Effector CD8-positive, alpha-beta T cell (primary cell): ENCODE results near the gene HCRTR2.
"Not testable (repeated sequence)": the region's sequence is repeated elsewhere in the genome, so short reads cannot be mapped to it uniquely, and the experiment has no call there.

Experiments used
- DNase-seq: peaks from one replicate; lab custom pipeline; 2025; lab: John Stamatoyannopoulos, UW
- total RNA-seq, 4 experiments: gene quantifications; one replicate each; lab custom pipeline; 2026; lab: John Stamatoyannopoulos, UW

The HCRTR2 gene
- total RNA-seq = 0 reads per million in 4 experiments

DNA sequence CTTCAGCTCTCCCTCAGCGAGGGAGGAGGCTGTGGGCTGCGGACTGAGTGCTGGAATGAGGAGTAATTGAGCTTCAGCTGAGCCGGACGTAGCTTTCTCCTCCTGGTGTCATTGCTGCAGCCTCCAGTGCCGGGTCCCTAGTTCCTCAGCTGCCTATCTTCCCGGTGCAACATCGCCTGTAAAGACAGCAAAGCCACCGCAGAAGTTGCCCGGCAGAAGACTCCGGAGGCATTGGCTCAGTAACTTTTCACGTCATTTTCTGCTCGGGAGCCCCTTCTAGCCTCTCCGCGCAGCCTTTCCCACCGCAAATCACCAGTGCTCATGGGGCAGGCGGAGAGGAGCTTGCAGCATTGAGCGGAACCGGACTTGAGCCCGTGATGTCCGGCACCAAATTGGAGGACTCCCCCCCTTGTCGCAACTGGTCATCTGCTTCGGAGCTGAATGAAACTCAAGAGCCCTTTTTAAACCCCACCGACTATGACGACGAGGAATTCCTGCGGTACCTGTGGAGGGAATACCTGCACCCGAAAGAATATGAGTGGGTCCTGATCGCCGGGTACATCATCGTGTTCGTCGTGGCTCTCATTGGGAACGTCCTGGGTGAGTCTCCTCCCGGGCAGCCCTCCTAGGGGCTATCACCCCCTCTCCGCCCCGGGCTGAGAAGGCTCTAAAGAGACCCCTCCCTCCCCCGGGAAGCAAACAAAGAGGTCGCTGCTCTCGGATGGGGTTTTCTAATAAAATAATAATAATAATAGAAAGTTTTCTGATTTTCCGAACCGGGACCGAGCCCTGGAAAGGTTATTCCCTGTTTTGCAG lies at the start of gene HCRTR2:
TSS of gene HCRTR2 (plus strand) at position 305 of the 816 bp plus-strand sequence. CDS start at position 378, 73 bp downstream.
- no peak for DNase-seq

DNA sequence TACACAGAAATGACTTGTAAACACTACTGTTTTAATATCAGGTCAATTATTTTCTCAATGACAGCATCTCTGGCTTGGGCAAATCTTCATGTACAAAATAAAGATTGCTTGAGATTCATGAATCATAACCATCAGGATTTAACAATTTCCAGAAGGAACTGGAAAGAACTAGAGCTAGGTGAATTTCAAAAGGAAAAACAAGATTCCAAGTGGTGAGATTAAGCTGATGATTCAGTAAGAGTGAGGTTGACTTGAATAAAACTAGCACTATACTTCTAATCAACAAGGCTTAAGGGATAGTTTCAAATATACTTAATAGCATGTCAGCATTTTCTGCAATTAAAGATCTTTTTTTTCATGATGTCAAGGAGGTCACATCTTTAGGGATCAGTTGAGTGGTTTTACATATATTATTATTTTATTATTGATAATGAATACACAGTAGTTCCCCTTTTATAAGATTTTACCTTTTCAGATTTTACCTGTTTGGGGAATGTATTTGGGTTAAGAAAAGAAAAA lies 43.5 kb upstream of the HCRTR2 start:
- no peak for DNase-seq

DNA sequence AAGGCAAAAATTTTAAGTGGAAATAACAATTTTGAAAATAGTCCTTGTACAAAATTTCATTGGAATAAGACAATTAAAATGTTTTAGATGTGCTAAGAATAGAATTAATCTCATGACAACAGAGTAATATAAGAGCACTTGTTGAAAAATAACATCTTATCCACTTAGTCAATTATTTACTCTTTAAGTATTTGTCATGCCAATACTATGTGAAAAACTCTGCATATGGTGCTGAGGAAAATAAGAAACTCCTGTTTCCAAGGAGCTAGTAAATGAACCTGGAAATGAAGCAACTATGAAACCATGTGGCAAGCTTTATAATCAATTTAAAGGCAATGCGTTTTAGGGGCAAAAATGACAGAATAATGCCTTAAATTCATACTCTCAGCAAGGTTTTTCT lies 42.7 kb upstream of the HCRTR2 start:
- no peak for DNase-seq

GRCh38 chr6:55136916-55137315 lies 37.4 kb upstream of the HCRTR2 start:
- DNase-seq = no peak

DNA sequence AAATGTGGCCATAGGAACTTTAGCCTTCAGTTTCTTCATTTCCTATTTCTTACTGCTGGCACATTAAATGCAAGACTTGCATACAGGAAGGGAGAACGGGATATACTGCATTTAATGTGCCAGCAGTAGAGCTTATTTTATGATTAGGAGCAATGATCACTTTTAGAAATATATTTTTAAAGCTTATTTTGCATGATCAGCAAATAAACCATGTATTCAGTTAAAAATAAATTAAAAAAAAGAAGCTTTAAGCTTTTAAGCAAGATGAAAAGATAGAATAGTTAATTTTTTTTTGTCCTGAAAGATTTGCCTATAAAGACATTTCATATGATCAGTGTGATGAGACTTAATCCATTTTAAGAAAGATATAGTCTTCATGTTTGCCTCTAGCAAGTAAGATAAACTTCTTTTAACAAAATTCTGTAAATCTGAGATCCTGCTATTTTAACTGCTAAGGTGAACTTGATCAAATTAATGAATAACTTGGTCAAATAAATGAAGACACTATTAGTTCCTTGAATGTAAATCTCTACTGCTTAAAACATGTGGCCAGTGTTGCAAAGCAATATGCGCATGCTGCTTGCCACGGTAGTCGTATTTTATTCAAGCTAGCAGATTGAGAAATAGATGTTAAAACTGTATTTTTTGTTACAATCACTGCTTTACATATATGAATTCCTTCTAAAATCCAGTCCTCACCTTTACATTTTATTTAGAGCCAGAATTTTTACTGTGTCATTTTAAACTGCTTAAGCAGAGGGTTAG lies 36.2 kb upstream of the HCRTR2 start:
- no peak for DNase-seq

GRCh38 chr6:55141611-55142010 lies 32.7 kb upstream of the HCRTR2 start:
- DNase-seq = no peak

- no peak for DNase-seq
Measured at GRCh38 chr6:55142610-55143009, 31.7 kb upstream of the HCRTR2 start.

- DNase-seq = no peak
Measured at GRCh38 chr6:55153284-55153683, 21.0 kb upstream of the HCRTR2 start.

DNA sequence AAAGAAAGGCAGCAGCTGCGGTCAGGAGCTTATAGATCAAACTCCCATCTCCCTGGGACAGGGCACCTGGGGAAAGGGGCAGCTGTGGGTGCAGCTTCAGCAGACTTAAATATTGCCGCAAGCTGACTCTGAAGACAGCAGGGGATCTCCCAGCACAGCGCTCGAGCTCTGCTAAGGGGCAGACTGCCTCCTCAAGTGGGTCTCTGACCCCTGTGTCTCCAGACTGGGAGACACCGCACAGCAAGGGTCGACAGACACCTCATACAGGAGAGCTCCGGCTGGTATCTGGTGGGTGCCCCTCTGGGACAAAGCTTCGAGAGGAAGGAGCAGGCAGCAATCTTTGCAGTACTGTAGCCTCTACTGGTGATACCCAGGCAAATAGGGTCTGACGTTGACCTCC lies 15.5 kb upstream of the HCRTR2 start:
- DNase-seq = not testable (repeated sequence)

- no peak for DNase-seq
Measured at GRCh38 chr6:55167860-55168259, 6.5 kb upstream of the HCRTR2 start.

- no peak for DNase-seq
Measured at GRCh38 chr6:55175078-55176049, 1.0 kb downstream of the HCRTR2 start.

- DNase-seq = no peak
Measured at GRCh38 chr6:55176958-55177357, 2.6 kb downstream of the HCRTR2 start.

DNA sequence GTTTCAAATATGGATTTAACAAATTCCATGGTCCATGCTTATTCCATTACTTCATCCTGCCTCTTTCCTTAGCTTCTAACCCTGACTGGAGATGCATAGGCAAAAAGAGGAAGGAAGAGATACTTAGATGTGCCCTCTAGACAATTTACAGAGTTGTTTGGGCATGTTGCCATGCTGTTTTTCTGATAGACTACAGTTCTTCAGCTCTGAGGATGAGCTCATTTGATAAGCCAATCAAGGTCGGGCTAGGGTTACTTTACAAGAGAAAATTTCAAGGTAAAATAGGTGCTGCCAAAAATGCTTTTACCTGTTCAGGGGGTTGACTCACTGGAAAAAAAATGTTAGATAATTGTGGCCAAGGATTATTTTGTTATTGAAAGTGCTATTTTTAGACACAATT lies 5.9 kb downstream of the HCRTR2 start:
- DNase-seq = no peak

GRCh38 chr6:55182016-55182650 lies 7.8 kb downstream of the HCRTR2 start:
- no peak for DNase-seq

- DNase-seq = no peak
Measured at GRCh38 chr6:55184782-55185530, 10.6 kb downstream of the HCRTR2 start.

GRCh38 chr6:55198715-55199114 lies 24.4 kb downstream of the HCRTR2 start:
- DNase-seq = no peak

- no peak for DNase-seq
Measured at GRCh38 chr6:55199239-55199638, 24.9 kb downstream of the HCRTR2 start.

DNA sequence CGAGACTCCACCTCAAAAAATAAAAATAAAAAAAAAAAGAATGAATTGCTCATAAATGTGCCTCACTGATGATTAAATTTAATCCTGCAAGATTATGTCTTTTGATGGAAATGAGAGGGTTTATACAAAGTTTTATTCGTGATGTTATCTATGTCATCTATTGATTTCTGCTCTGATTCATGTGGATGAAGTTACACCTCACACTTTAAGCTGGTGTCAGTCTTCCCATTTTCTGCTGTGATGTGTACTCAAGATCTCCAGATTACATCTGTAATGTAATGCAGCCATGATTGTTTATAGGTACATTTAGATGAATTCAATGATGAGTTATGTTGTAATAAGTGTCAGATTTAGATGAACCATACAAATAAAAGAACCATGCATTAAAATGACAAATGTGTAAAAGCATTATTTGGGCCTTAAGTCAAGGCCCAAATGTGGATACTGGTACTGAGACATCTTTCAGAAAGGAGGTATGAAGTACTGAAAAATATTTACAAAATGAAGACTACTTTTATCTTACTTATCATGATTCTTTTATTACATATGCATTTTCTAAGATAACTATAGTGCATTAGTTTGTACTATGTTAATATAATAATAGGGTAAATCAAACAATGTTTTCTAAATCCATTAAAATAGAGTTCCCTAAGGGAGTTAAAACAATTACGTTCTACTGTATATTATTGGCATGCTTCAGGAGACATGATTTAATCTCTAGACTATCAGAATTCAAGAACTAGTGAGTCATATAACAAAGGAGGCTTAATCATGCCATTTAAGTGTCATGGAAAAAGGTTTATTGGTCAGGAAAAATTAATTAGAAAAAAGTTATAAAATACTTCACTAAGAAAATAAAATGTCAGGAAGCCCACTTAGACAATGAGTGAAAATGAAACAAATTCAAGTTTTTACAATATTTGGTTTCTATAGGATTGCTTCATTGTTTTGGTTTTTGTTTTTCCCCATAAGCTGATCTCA lies 34.5 kb downstream of the HCRTR2 start:
- DNase-seq = no peak

DNA sequence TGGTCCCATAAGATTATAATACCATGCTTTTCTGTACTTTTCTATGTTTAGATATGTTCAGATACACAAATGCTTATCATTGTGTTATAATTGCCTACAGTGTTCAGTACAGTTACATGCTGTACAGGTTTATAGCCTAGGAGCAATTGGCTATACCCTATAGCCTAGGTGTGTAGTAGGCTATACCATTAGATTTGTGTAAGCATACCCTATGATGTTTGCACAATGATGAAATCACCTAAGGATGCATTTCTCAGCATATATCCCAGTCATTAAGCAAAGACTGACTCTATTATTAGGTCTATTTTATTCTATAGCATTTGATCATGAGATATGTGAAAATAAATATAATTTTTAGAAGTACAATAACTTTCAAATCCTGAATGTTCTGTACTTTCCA lies 36.6 kb downstream of the HCRTR2 start:
- DNase-seq = no peak
